ENCODE measurements around the gene PIP5K1B.

- TF ChIP-seq CTCF (conservative IDR thresholded peaks at IDR 0.05; ENCODE audit: low read depth, low read length) = no peak
- TF ChIP-seq EZH2 (IDR thresholded peaks at IDR 0.05; ENCODE audit: borderline replicate concordance, low read depth, low read length, poor library complexity, severe bottlenecking) = no peak
These were observed 324.5 kb downstream of the PIP5K1B start for GRCh38 chr9:69029535-69029934.
